CD4-positive, alpha-beta T cell treated with Interleukin-15 for 1 hour (primary cell): ENCODE data around the gene MCF2L.
"Not testable (repeated sequence)": the region's sequence is repeated elsewhere in the genome, so short reads cannot be mapped to it uniquely, and the experiment has no call there.

Experiments used
- DNase-seq: peaks from one replicate; pipeline ENCODE4 v3.0.0-alpha.2; 2020

Gene MCF2L

GRCh38 chr13:113018676-113019465, 49.9 kb downstream of the MCF2L start:
- DNase-seq: no peak

DNA sequence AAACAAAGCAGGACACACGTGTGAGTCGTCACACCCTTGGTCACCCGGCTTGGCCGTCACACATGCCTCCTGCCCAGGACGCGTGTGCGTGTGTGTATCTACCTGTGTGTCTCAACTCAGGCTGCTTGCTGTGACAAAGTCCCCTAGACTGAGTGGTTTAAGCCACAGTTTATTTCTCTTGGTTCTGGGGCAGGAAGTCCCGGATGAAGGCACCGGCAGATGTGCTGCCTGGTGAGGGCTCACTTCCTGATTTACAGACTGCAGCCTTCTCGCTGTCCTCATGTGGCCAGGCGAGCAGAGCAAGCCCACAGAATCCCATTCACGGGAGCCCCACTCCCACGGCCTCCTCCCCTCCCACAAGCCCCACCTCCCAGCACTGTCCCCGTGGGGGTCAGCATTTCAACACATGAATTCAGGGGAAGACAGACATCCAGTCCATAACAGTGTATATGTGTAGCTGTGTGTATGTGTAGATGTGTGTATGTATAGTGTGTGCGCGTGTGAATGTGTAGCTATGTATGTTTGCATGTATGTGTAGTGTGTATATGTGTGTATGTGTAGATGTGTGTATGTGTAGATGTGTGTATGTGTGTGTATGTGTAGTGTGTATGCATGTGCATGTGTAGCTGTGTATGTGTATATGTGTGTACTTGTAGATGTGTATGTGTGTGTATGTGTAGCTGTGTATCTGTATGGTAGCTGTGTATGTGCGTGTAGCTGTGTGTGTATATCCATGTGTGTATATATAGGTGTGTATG, 51.5 kb downstream of the MCF2L start:
- no peak for DNase-seq

DNA sequence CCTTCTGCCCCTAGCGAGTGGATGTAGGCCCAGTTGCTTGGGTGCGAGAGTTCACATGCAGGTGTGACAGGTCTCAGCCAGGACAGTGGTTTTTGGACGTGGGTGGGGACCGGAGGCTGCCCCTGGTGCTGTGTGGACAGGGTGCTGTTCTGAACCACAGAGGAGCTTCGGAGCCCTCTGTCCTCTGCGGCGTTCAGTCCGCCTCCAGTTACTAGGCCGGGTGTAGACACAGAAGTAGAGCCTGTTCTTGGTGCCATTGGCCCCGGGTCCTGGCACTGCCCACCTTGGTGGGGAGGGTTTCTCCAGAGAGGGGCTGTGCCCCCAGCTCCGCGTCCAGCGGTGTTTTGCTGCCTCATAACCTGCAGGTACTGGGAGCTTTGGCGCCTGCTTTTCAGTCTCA, 52.4 kb downstream of the MCF2L start:
- no peak for DNase-seq

GRCh38 chr13:113021811-113022210, 52.8 kb downstream of the MCF2L start:
- no peak for DNase-seq

DNA sequence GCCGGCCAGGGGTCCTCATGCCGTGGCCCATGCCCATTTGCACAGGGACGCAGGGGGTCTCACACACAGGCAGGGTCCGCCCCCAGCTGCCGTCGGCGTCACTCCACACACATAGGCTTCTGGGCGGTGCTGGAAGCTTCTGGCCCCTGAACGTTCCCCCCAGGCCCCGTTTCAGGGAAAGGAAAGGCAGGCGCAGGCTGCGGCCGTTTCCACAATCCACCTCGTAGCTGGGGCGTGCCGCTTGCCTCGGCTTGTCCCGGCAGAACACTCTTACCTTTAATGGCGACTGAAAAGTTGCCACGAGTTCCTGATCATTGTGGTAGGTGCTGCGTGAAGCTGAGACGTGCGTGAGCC, 53.4 kb downstream of the MCF2L start:
- no peak for DNase-seq

GRCh38 chr13:113022745-113023574, 53.9 kb downstream of the MCF2L start:
- DNase-seq: no peak

GRCh38 chr13:113023694-113024430, 54.8 kb downstream of the MCF2L start:
- DNase-seq: no peak

GRCh38 chr13:113024466-113024865, 55.5 kb downstream of the MCF2L start:
- no peak for DNase-seq

DNA sequence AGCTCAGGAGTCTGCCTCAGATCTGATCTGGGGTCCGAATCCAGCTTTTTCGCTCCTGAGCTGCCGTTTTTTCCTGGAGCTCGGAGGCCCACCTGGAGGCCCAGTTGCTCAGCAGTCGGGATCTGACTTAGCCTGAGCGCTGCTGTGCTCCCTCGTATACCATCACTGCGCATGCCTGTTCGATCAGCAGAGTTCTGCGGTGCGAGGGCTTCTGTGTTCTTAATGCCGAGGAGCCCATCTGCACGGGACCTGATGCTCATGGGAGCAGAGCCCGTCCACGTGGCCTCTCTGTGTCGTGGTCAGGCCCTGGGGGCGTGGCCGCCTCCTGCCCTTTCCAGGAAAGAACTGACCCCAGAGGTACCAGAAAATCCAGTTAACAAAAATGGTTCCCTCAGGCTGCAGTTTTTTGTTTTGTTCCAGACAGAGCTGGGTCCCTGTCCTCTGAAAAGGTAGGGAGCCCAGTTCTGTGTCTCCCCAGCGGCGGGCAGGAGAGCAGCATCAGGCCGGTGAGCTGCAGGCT, 57.4 kb downstream of the MCF2L start:
- DNase-seq: no peak

GRCh38 chr13:113027095-113027494, 58.1 kb downstream of the MCF2L start:
- DNase-seq: no peak

- no peak for DNase-seq
These were observed 58.6 kb downstream of the MCF2L start for GRCh38 chr13:113027566-113027965.

DNA sequence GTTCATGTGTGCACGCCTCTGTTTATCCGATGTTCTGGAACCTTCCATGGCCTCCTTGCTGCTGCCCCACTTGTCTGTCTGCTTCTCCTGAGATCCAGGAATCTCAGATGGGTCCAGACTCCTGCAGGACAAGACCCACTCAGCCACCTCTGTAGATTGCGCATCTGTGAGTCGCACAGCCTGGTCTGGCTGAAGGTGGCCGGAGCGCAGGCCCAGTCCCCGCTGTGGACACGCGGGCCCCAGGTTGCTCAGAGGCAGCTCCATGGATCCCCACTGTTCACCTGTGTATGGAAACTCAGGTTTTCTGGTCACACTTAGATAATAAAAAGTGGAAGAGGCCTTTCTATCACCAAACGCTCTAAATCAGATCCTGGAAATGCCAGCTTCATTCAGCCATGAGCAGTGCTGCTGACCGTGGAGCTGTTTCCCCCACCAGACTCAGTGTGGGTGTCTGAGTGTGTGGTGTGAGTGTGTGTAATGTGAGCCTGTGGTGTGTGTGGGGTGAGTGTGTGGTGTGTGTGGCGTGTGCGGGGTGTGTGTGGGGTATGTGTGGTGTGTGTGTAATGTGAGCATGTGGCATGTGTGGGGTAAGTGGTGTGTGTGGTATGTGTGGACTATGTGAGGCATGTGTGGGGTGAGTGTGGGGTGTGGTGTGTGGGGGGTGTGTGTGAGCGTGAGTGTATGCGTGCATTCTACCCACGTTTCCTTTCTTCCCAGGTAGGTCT, 59.5 kb downstream of the MCF2L start:
- DNase-seq: no peak

DNA sequence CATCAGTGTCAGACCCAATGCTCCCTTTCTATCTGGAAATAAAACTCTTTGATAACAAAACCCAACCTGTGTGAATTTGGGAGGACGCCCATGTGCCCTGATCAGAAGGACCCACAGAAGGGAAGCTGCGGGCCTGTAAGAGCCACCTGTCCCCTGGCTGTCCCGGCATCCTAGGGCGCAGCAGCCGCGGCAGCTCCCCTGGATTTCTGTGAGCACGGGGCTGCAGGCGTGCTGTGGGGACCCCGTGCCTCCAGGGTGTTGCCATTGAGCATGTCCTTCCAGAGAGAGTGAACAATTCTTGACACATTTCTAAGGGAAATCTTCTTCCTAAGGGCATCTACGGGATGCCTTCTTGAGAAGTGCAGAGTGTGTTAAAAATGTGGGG, 60.0 kb downstream of the MCF2L start:
- no peak for DNase-seq

DNA sequence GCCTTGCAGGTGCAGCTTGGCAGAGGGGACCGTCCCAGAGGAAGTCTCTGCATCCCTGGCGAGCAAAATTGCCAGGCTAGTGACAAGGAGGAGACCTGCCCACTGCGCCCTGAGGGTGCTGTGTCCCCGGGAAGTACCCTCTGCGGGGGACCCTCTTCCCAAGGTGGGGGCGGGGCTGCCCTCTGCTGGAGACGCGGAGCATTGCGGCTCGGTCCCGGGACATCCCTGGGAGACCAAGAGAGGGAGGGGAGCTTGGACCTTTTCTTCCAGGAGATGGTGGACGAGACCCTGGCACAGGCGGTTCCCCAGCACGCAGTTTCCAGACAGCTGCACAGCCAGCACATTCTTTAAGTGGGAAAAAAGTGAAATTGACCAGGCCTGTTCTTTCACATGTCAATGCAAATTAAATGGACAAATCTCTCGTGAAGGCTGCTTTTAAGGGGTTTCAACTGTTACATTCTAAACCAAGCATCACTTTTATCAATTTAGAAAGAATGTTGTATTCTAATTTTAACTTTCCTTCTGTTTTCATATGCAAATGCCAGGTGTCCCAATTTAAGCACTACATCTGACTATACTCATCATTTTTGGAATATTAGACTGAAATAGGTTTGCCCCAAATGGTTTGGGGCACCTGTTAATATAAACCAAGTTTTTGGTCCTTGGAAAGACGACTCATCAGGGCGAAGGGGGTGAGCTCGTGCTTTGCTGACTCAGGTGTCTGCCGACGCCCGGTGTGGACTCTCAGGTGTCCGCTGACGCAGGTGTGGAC, 60.7 kb downstream of the MCF2L start:
- DNase-seq: no peak

- not testable (repeated sequence) for DNase-seq
These were observed 61.2 kb downstream of the MCF2L start for GRCh38 chr13:113030259-113030640.

- DNase-seq: no peak
These were observed 62.5 kb downstream of the MCF2L start for GRCh38 chr13:113031465-113031864.

GRCh38 chr13:113032291-113032690, 63.3 kb downstream of the MCF2L start:
- DNase-seq: no peak

GRCh38 chr13:113033054-113033850, 64.2 kb downstream of the MCF2L start:
- DNase-seq: no peak

DNA sequence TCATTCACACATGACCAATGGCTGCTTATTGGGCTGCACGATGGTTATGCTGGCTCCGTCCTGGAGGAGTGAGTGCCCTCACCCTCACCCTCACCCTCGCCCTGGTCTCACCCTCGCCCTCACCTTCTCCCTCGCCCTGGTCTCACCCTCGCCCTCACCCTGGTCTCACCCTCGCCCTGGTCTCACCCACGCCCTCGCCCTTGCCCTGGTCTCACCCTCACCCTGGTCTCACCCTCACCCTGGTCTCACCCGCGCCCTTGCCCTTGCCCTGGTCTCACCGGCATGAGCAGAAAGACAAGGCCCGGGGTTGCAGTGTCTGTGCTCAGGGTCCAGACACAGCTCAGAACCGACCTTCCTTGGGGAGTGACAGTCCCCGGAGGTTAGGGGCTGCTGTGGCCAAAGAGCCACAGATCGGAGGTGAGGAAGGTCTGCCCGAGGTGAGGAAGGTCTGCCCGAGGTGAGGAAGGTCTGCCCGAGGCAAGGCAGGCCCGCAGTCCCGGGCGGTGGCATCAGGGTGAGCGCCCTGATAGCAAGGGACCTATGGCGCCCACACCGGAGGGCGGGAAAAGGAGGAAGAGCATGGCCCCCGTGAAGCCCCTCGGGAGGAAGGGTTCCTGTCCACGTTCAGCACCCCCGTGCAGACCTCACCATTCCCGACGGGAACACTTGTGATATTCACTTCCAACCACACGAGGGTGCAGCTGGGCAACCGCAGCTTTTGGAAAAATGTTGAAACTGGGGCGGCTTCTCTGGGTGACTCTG, 65.6 kb downstream of the MCF2L start:
- no peak for DNase-seq
